Forelimb muscle (tissue), 1 donor: ENCODE measurements around the gene PTPRJ. TPM values are rescaled to one million over a fixed set of nuclear protein-coding genes. Genes with fewer than 3 reads are reported as not detected.
"Not testable (repeated sequence)": the region's sequence is repeated elsewhere in the genome, so short reads cannot be mapped to it uniquely, and the experiment has no call there.

Experiments
- DNase-seq: peaks from one replicate; pipeline ENCODE4 v3.0.0-alpha.2; 2013; ENCODE audit warnings: low read depth
- polyA plus RNA-seq: library from polyadenylated mRNA; unstranded; fragments of 120-200 nt; gene quantifications from one replicate; pipeline ENCODE4 v1.2.1, GENCODE V29; 2013; ENCODE audit not compliant: insufficient read length

The PTPRJ gene
- 2.3 TPM for polyA plus RNA-seq

DNA sequence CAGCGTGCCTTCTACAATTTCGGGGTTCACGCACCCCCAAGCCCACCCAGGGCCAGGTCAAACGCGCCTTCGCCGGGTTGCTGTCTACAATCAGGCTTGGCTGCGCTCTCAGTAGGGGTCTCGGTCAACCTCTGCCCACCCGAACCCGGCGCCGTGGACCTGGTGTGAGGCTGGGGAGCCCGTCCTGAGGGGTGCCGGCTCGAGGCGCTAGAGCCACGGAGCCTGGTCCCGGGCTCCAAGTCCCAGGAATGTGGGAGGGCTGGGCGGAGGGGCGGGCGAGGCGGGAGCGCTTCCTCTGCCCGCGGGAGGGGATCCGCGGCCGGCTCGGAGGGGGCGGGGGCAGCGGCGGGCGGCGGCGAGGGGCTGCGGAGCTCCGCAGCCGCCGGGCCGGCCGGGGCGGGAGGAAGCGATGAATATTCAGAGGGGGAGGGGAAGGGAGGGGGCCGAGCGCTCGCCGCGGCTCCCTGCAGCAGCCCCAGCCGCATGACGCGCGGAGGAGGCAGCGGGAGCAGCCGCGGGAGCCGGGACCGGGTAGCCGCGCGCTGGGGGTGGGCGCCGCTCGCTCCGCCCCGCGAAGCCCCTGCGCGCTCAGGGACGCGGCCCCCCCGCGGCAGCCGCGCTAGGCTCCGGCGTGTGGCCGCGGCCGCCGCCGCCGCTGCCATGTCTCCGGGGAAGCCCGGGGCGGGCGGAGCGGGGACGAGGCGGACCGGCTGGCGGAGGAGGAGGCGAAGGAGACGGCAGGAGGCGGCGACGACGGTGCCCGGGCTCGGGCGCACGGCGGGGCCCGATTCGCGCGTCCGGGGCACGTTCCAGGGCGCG is at the start of gene PTPRJ:
TSS of gene PTPRJ (plus strand) at position 472 of the 819 bp plus-strand sequence. CDS start 354 bp downstream, outside the sequence.
- no peak for DNase-seq

DNA sequence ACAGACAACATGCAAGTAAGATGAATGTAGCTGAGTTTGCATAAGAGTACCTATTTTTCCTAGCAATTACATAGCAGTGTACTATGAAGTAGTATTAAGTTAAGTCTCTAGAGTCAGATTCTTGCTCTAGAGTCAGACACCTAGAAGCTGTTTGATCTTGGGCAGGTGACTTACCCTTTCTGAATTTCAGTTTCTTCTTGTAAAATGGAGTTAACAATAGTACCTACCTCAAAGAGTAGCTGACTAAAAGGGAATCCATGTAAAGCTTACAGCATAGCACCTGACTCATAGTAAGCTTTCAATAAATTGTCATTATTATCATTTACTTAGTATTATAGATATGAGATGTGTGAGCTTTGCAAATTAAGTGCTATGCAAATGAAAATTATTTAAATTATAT is 47.8 kb upstream of the PTPRJ start:
- DNase-seq, result no peak

DNA sequence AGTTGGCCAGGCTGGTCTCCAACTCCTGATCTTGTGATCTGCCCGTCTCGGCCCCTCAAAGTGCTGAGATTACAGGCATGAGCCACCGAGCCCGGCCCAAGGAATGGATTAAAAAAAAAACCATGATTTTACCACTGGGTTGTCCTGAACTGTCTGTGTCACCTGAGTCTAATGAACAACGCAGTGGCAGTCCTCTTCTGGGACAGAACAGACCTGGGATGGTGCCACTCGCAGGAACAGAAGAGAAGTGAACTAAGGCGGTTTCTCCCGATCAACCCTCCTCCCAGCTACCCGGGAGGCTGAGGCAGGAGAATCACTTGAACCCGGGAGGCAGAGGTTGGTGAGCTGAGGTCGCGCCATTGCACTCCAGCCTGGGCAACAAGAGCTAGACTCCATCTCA is 46.6 kb upstream of the PTPRJ start:
- DNase-seq, result not testable (repeated sequence)

DNA sequence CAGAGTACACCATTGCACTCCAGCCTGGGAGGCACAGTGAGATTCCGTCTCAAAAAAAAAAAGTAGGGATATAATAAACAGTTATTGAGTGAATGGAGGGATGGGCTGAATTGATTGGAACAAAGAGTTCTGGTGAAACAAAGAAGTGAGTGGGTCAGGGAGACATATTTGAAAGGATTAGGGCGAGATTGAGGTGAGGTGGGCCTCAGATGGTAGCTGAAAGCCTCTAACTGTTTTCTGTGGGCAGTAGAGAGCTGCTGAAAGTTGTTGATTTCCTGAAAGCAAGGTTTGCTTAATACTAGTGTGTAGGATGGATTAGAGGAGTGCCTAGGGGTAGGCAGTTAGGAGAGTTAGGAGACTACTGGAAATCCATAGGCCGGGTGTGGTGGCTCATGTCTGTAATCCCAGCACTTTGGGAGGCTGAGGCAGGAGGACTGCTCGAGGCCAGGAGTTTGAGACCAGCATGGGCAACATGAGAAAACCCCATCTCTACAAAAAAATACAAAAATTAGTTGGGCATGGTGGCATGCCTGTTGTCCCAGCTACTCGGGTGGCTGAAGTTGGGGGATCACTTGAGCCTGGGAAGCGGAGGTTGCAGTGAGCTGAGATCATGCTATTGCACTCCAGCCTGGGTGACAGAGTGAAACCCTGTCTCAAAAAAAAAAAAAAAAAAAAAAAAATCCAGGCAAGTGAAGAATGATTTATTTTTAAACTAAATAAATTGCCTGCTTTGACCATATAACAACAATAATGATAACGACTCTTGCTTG is 41.4 kb upstream of the PTPRJ start:
- DNase-seq, result no peak

DNA sequence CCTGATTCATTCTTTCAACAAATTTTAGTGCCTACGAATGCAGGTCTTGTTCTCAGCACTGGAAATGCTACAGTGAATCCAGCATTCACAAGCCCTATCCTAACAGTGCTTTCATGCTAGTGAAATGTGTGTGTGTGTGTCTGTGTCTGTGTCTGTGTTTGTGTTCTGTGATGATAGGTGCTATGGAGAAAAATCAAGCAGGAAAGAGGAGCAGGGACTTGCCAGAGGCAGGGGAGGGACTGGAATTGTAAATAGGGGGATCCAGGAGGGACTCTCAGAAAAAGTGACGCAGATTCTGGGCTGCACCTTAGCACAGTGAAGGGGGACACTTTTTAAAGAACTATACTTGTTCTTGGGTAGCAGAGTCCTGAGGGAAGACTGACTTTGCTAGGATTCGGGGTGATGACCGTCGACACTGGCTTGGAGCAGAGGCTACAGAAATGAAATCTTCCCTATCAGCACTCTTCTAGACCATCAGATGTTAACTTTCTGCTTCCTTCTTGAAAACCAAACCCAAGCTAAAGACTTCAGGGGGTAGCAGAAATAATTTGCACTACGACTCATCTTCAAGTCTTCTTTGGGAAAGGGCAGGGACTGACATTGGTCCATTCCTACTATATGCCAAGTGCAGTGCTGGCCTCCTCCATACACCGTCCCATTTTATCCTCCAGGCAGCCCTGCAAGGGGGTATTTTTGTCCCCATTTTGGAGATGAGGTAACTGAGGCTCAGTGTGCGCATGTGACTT is 39.3 kb upstream of the PTPRJ start:
- DNase-seq, result no peak

DNA sequence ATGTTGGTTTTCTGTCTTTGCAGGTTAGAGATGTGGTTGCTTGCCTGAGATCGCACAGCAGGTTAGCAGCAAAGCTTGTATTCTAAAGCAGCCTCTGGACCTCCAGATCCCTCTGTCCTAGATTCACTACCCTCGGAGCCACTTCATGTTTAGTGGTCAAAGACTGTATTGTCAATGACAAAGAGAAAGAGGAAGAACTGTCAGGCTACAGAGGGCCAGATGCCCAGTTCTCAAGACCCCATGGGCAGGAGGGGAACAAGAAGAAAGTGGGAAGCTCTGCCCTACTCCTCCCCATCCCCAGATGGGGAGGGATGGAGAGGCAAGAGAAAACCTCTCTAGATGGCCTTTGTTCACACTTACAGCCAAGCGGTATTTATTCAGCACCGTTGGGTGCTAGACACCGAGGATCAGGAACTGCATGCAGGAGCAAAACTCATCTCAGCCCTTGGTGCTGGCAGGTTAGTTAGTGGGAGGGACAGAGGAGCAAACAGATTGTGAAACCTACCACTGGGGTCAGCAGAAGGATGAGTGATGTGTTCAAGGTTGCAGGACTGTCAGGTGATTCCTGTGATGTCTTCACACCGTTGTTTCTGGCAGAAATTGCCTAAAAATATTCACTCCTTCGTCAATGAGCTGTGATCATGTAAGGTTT is 38.3 kb upstream of the PTPRJ start:
- DNase-seq, result no peak

DNA sequence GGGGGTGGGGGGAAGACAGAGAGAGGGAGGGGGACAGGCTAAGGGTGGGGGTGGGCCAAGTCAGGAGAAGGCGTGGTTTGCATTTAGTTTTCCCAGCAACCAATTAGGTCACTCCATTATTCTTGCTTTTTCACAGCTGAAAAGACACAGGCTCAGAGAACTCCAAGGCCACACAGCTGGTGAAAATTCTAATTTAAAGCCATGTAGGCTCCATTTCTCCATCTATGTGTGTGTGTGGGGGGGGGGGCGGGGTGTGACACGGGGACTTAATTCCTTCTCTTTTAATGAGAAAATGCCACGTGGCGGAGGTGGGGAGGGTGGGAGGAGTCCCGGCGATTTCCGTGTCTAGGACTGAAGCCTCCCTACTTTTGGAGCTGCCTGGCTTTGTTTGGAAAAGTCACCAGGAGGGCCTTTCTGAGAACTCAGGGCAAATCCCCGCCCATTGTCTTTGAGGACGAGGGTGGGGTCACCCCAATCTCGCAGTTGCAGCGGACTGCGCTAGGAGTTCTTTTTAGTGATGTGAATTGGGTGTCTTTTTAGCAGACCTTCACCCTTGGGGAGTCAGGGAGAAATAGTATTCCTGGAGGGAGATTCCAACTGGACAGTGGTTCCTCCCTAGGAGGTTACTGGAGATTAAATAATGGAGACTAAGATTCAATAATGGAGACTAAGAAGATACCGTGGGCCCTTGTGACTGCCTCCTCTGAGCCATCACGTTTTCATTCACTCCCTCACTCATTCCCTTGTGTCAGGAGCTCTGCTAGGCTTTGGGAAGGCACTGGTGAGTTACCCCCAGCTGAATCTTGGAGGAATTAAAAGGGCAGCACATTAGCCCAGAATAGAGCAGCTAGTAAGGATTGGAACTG is 36.4 kb upstream of the PTPRJ start:
- no peak for DNase-seq

DNA sequence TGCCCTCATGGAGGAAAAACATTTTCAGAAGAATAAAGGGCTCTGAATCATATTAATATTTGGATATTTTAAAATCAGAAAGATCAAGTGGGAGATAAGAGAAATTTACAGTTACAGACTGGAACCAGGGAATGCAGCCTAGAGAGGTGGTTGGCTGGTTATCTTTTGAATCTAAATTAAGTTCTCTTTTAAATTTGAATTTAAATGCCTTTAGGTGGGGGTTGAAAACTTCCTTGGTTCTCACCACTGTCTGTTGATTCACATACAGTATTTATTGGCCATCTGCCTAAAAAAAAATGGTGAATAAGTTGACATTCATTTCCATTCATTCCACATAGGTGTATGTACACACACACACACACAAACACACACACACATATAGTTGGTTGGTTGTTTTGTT is 35.7 kb upstream of the PTPRJ start:
- DNase-seq, result no peak

DNA sequence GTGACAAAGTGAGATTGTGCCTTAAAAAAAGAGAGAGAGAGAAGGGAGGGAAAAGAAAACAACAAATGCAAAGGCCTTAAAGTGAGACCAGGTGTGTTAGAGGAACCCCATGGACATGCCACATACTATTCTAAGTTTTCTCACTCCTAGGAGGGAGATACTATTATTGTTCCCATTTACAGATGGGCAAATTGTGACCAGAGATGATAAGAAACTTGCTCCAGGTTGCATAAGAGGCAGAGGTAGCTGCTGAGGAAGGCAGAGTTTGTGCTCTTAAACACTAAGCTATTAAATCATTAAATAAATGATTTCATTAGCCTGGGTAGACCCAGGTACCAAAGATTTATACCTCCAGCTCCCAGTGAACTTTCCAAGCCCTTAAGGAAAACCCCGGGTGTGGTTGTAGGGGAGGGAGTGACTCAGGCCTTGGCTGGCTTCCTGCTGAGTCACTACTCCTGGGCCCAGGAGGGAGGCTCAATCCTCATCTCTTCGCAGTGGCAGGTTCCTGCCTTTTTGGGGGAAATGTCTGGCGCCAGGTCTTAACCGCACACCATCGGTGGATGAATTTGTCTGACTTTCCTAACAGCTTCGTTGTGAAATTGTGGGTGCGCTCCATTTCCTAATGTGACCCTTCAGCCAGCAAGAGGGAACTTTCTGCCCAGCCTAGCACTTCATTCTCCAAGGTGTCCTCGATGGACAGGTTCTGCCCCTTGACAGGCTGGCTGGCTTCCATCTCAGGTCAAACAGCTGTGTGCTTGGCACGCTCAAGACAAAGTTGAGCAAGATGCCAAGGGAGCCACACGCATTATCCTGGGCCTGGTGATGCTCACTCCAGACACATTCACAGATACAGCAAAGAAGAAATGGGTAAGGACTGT is 33.4 kb upstream of the PTPRJ start:
- DNase-seq, result no peak

DNA sequence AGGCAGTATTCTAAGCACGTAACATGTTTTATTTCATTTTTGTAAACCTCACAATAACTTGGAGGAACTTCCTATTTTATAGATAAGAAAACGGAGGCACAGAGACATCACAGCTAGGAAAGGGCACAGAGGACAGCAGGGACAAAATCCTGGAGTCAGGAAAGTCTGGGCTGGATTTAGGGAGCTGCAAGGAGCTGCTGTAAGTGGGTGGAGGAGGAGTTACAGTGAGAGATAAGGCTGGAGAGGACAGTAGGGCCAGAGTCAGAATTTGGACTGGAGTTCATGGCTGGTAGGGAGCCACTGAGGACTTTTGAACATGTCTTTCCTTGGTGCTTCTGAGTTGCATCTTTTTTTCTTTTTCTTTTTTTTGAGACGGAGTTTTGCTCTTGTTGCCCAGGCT is 32.2 kb upstream of the PTPRJ start:
- DNase-seq, result no peak

DNA sequence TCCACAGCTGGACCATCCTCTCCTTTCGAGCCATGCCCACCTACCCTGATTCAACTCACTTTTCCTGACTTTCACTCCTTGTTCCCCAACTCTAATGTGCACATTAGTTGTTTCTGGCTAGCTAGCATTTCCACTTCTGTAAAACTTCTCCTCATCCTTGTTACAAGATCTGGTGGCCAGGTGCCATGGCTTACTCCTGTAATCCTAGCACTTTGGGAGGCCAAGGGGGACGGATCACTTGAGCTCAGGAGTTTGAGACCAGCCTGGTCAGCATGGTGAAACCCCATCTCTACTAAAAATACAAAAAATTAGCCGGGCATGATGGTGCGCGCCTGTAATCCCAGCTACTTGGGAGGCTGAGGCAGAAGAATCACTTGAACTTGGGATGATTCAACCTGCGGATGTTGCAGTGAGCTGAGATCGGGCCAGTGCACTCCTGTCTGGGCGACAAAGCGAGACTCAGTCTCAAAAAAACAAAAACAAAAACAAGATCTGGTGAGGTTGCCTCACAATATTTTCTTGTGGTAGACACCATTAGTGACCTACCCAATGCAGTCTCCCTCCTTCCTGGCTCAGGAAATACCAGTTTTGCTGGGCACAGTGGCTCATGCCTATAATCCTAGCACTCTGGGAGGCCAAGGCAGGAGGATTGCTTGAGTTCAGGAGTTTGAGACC is 31.2 kb upstream of the PTPRJ start:
- DNase-seq, result not testable (repeated sequence)

DNA sequence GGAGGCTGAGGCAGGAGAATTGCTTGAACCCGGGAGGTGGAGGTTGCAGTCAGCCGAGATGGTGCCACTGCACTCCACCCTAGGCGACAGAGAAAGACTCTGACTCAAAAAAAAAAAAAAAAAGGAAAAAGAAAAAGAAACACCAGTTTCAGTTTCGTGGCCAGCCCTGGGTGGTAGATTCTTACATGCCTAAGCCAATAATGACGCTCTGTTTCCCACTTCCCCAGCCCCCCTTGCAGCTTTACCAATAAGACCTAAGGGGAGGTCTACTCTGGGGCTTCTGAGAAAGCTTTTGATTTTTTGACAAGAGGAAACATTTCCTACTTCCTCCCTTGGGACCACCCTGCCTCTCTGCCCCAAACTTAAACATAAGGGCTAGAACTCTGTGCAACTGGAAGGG is 30.0 kb upstream of the PTPRJ start:
- DNase-seq, result no peak

DNA sequence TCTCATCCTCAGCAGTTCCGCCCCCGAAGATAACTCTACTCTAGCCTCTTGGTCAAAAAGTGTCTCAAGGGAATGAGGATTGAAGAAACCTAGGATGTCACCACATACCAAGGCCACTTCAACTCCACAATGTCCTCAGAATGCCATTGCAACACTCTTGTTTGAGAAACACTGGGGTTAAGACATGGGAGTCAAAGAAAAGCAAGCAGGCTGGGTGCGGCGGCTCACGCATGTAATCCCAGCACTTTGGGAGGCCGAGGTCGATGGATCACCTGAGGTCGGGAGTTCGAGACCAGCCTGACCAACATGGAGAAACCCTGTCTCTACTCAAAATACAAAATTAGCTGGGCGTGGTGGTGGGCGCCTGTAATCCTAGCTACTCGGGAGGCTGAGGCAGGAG is 28.9 kb upstream of the PTPRJ start:
- not testable (repeated sequence) for DNase-seq

DNA sequence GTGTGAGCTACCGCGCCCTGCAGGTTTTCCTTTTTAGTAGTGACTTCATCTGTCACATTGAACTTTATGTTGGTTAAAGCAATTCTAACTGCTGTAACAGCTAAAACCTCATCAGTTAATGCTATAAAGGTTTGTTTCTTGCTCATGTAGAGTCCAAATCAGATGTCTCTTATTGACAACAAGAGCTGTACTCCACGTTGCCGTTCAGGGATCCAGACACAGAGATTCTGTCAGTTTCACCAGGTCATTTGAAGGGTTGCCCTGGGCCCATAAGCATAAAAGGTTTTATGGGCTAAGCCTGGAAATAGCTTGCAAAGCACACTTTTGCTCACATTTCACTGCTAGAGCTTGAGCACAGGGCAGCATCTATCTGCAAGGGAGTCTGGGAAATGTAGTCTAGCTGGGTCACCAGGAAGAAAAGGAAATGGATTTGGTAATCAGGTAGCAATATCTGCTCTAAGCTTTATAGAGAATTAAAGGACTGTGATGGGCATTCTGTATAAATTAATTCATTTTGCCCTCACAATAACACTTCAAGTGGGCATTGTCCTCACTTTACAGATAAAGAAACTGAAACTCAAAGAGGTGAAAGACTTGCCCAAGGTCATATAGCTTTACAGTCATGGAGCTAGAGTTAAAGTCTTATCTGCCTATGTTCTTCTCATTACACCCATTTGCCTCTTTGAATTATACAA is 25.2 kb upstream of the PTPRJ start:
- DNase-seq, result no peak

DNA sequence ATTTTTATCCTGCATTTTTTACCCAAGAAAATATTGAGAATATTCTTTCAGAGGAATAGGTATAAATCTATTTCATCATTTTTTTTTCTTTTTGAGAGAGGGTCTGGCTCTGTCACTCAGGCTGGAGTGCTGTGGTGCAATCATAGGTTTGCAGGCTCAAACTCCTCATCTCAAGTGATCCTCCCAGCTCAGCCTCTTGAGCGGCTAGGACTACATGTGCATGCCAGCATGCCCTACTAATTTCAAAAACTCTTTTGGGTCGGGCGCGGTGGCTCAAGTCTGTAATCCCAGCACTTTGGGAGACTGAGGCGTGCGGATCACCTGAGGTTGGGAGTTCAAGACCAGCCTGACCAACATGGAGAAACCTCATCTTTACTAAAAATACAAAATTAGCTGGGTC is 20.3 kb upstream of the PTPRJ start:
- no peak for DNase-seq

DNA sequence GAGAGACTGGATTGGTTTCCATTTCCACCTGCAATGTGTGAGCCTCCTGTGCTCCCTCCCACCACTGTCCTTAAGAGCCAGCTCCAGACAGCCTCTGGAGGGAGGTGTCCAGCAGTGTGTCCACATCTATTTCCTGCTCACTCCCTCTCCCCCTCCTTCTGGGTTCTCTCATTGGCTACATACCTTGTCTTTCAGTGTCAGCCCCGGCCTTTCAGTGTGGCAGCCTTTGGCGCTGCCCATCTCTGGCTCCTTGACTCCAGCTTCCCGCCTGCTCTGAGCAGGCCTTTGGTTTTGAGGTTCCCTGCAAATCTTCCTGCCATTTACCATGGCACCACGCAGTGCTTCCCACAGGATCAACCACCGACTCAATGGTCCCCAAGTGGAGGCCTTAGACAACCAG is 19.0 kb upstream of the PTPRJ start:
- no peak for DNase-seq

DNA sequence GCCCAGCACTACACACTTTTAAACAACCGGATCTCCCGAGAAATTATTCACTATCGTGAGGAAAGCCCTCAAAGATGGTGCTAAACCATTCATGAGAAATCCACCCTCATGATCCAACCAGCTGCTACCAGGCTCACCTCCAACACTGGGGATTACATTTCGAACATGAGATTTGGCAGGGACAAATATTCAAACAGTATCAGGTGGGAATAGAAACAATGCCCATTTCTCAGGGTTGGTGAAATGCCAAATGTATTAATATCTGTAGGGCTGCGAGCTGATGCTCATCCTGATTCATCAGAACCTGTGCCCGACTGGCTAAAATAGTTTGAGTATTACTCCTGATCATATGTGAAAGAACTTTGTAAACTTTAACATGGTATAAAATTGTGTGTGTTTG is 15.8 kb upstream of the PTPRJ start:
- DNase-seq, result no peak
